Spleen (tissue), 11 donors: ENCODE data around the gene SPG7. TPM values are rescaled to one million over a fixed set of nuclear protein-coding genes. Genes with fewer than 3 reads are reported as not detected.

Experiments
- DNase-seq: peaks from one replicate; pipeline ENCODE4 v3.0.0-alpha.2; 2020
- H3K27ac ChIP-seq, 8 donors: fragments of 200-600 bp; sonication (generic) in 7 of 8; 1 replicate in 4 of 8; 2 replicates in 4 of 8; pipeline versions ENCODE4 v1.5.0 to v1.8.0; 2016 to 2021; ENCODE audit warnings: inconsistent platforms in 4 of 8, mild to moderate bottlenecking in 4 of 8, moderate library complexity in 1 of 8
- H3K27me3 ChIP-seq, 7 donors: fragments of 200-600 bp; sonication (generic) in 6 of 7; replicated peaks in 1 of 7; 1 replicate in 4 of 7; 2 replicates in 3 of 7; pipeline versions ENCODE4 v1.5.0 to v1.8.0; 2016 to 2021; ENCODE audit warnings: inconsistent platforms in 3 of 7, mild to moderate bottlenecking in 1 of 7
- H3K36me3 ChIP-seq, 6 donors: fragments of 200-600 bp; sonication (generic) in 5 of 6; 1 replicate in 4 of 6; 2 replicates in 2 of 6; pipeline versions ENCODE4 v1.5.0 to v1.8.0; 2016 to 2021; ENCODE audit warnings: inconsistent platforms in 2 of 6
- H3K4me1 ChIP-seq, 6 donors: fragments of 200-600 bp; sonication (generic) in 5 of 6; 1 replicate in 3 of 6; 2 replicates in 3 of 6; pipeline versions ENCODE4 v1.5.0 to v1.8.0; 2016 to 2021; ENCODE audit warnings: inconsistent platforms in 3 of 6
- H3K4me3 ChIP-seq, 8 donors: fragments of 200-600 bp; sonication (generic) in 7 of 8; 1 replicate in 4 of 8; 2 replicates in 4 of 8; pipeline versions ENCODE4 v1.5.0 to v1.8.0; 2016 to 2021; ENCODE audit warnings: inconsistent platforms in 4 of 8, mild to moderate bottlenecking in 4 of 8, moderate library complexity in 2 of 8
- H3K9me3 ChIP-seq, 8 donors: fragments of 200-600 bp; sonication (generic) in 7 of 8; 1 replicate in 4 of 8; 2 replicates in 4 of 8; pipeline versions ENCODE4 v1.5.0 to v1.8.0; 2016 to 2021; ENCODE audit warnings: inconsistent platforms in 4 of 8
- POLR2A ChIP-seq, 3 donors: fragments of 450-650 bp; IDR thresholded peaks; one replicate each; pipeline ENCODE4 v1.5.1; 2017; ENCODE audit warnings: antibody characterized with exemption in 3 of 3, mild to moderate bottlenecking in 1 of 3
- POLR2AphosphoS5 ChIP-seq, 3 donors: sonication (generic); formaldehyde crosslinking; IDR thresholded peaks; one replicate each; pipeline ENCODE4 v1.5.1; 2017; ENCODE audit warnings: antibody characterized with exemption in 3 of 3
- WGBS, 5 donors: extraction: QIAGEN DNeasy Blood & Tissue Kit in 3 of 5; methylation state at CpG; one replicate each; pipeline versions ENCODE4 v1.1.5 to v1.1.7; 2013 to 2018; 5-methylcytosine and 5-hydroxymethylcytosine counted together
- intact Hi-C: fragments of 100-400 bp; cut with DNase I; formaldehyde crosslinking; loops from one replicate; pipeline ENCODE4 v1.15.0; 2023; ENCODE audit warnings: low total_unique reads
- polyA plus RNA-seq, 3 donors: library from polyadenylated mRNA; stranded (reverse); fragments of 200-250 nt; gene quantifications; one replicate each; pipeline ENCODE4 v1.2.1, GENCODE V29; 2013
- total RNA-seq, 7 donors: library from RNA; depleted of rRNA in 3 of 7; stranded (reverse); fragments of >200 nt in 3 of 7; fragmentation: NEBNext Ultra II Directional in 4 of 7; extraction: Animal tissue kit (Norgen Biotek cat#: 25700) in 4 of 7; gene quantifications; one replicate each; pipeline versions ENCODE4 v1.1.0 to v1.2.1, GENCODE V29; 2016 to 2021
- TF ChIP-seq, protein P1 (sequence below), 11 experiments: fragments of 200-600 bp in 7 of 11; fragments of 450-650 bp in 4 of 11; sonication (generic) in 4 of 11; IDR thresholded peaks in 8 of 11; conservative IDR thresholded peaks in 3 of 11; 1 replicate in 7 of 11; 2 replicates in 4 of 11; pipeline versions ENCODE4 v1.4.0 to v1.8.0; 2016 to 2021; ENCODE audit warnings: antibody characterized with exemption in 11 of 11, inconsistent platforms in 4 of 11, mild to moderate bottlenecking in 1 of 11
- donor health status: healthy with polysubstance abuse.
- donor health status: DM: no; HTN: no; CAD: no; lungs with moderate emphysema.
- donor health status: DM: no; HTN: no; CAD: no.
- donor health status: Bipolar disorder and iron deficiency.
- donor health status: healthy.
- donor health status: DM: no; HTN: no; CAD: no.
- donor health status: DM: yes; HTN: yes; CAD: no.

The SPG7 gene
- total and polyA plus RNA-seq, 10 donors: 64.5 to 260 (median 144) TPM

GRCh38 chr16:89589241-89589926 is 81.2 kb downstream of the SPG7 start:
- intact Hi-C loops: no loop called here
- no peak for DNase-seq

DNA sequence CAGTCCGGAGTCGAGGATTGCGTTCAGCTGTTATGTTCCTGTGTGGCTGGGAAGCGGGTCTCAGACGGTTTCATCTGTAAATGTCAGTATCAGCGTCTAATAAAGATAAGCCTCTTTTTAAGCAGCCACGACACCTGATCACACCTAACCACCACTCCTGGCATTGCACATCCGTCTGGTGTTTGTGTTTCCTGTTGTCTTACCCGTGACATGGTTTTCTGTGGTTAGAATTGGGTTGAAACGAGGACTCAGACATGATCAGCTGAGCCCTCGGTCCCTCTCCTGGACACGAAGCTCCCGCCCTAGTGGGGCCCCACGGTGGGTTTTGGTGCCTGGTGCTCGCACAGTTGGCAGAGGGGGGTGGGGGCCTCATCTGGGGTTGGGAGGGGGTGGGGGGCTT is 85.6 kb downstream of the SPG7 start:
- peak overlapping the region in 3 of 8 donors; percentile 23 to 40 (median 33) for H3K27ac ChIP-seq
- H3K9me3 ChIP-seq: no peaks in the 10 kb centered on the region
- H3K36me3 ChIP-seq: no peaks in the 10 kb centered on the region
- intact Hi-C loops: no loop called here
- TF ChIP-seq, protein P1, sequence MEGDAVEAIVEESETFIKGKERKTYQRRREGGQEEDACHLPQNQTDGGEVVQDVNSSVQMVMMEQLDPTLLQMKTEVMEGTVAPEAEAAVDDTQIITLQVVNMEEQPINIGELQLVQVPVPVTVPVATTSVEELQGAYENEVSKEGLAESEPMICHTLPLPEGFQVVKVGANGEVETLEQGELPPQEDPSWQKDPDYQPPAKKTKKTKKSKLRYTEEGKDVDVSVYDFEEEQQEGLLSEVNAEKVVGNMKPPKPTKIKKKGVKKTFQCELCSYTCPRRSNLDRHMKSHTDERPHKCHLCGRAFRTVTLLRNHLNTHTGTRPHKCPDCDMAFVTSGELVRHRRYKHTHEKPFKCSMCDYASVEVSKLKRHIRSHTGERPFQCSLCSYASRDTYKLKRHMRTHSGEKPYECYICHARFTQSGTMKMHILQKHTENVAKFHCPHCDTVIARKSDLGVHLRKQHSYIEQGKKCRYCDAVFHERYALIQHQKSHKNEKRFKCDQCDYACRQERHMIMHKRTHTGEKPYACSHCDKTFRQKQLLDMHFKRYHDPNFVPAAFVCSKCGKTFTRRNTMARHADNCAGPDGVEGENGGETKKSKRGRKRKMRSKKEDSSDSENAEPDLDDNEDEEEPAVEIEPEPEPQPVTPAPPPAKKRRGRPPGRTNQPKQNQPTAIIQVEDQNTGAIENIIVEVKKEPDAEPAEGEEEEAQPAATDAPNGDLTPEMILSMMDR (IDR thresholded peaks at IDR 0.05 in 8 of 11, conservative IDR thresholded peaks at IDR 0.05 in 3 of 11): no peak
- TF ChIP-seq POLR2AphosphoS5 (IDR thresholded peaks at IDR 0.05): no peak
- TF ChIP-seq POLR2A (IDR thresholded peaks at IDR 0.05): no peak
- no peak overlapping the region for H3K4me3 ChIP-seq
- no peak for DNase-seq
- peaks cover 0 to 16% (median 0%) of the 10 kb centered on the region in 6 donors for H3K4me1 ChIP-seq
- 59 to 71% (median 68%) methylated on average over 15 of the region's 15 CpGs for WGBS, 5 donors
- no peaks in the 10 kb centered on the region for H3K27me3 ChIP-seq

More at GRCh38 chr16:89589241-89589926, 81.2 kb downstream of the SPG7 start:
- TF ChIP-seq, protein P1 (IDR thresholded peaks at IDR 0.05 in 8 of 11, conservative IDR thresholded peaks at IDR 0.05 in 3 of 11): no peak
- TF ChIP-seq POLR2A (IDR thresholded peaks at IDR 0.05) (no peak), POLR2AphosphoS5 (IDR thresholded peaks at IDR 0.05) (no peak)
- H3K4me3 ChIP-seq: no peak overlapping the region
- H3K4me1 ChIP-seq: peaks cover 0 to 20% (median 2%) of the 10 kb centered on the region in 6 donors
- H3K27me3 ChIP-seq: no peaks in the 10 kb centered on the region
- 90 to 96% (median 92%) methylated on average over 10 to 21 of the region's 21 CpGs for WGBS, 5 donors
- H3K27ac ChIP-seq: no peak overlapping the region
- no peaks in the 10 kb centered on the region for H3K9me3 ChIP-seq
- H3K36me3 ChIP-seq: no peaks in the 10 kb centered on the region

DNA sequence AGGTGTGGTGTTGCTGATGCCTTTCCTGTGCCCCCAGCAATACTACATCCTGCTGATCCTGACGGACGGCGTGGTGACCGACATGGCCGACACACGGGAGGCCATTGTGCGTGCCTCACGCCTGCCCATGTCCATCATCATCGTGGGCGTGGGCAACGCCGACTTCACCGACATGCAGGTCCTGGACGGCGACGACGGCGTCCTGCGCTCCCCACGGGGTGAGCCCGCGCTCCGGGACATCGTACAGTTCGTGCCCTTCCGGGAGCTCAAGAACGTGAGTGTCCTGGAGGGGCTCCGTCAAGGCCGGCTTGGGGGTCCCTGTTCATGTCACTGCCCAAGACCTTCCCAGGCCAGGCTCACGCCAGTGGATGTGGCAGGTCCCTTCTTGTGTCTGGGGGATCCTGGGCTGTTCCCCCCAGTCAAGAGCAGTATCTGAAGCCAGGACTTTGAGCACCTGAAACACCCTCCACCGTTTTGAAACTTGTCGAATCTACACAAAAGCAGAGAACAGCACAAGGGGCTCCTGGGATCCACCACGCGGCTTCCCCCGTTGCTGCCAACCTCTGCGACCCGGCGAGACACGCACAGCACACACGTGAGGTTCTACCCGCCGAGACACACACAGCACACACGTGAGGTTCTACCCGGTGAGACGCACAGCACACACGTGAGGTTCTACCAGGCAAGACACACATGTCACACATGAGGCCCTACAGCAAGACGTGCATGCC is 87.3 kb downstream of the SPG7 start:
- Histone ChIP-seq H3K4me3 (no peak overlapping the region), H3K27ac (no peak overlapping the region), H3K27me3 (no peaks in the 10 kb centered on the region), H3K9me3 (no peaks in the 10 kb centered on the region), H3K36me3 (no peaks in the 10 kb centered on the region), H3K4me1 (peaks cover 0 to 16% (median 0%) of the 10 kb centered on the region in 6 donors)
- TF ChIP-seq POLR2AphosphoS5 (IDR thresholded peaks at IDR 0.05) (no peak), POLR2A (IDR thresholded peaks at IDR 0.05) (no peak)
- TF ChIP-seq, protein P1 (IDR thresholded peaks at IDR 0.05 in 8 of 11, conservative IDR thresholded peaks at IDR 0.05 in 3 of 11): no peak
- DNase-seq: no peak
- intact Hi-C loops: no loop called here
- WGBS, 5 donors: 94 to 96% (median 95%) methylated on average over 39 to 47 of the region's 47 CpGs

GRCh38 chr16:89596061-89596689 is 88.0 kb downstream of the SPG7 start:
- no peaks in the 10 kb centered on the region for H3K27me3 ChIP-seq
- H3K27ac ChIP-seq: no peak overlapping the region
- H3K9me3 ChIP-seq: no peaks in the 10 kb centered on the region
- peaks cover 0 to 16% (median 0%) of the 10 kb centered on the region in 6 donors for H3K4me1 ChIP-seq
- TF ChIP-seq POLR2A (IDR thresholded peaks at IDR 0.05) (no peak), POLR2AphosphoS5 (IDR thresholded peaks at IDR 0.05) (no peak)
- TF ChIP-seq, protein P1 (IDR thresholded peaks at IDR 0.05 in 8 of 11, conservative IDR thresholded peaks at IDR 0.05 in 3 of 11): no peak
- intact Hi-C loops: no loop called here
- no peak overlapping the region for H3K4me3 ChIP-seq
- no peaks in the 10 kb centered on the region for H3K36me3 ChIP-seq
- 86 to 95% (median 89%) methylated on average over 10 to 25 of the region's 25 CpGs for WGBS, 5 donors
- DNase-seq: no peak
